Measurements from ENCODE around the gene MAML1. TPM values are rescaled to one million over a fixed set of nuclear protein-coding genes. Genes with fewer than 3 reads are reported as not detected.

Gene MAML1
- total RNA-seq, 3 donors from 2014 or later (not counting 1 experiment from before 2014, with no cell fraction given), result 28.8 to 45.4 (median 37.6) TPM

GRCh38 chr5:179800071-179800695, 67.6 kb downstream of the MAML1 start:
- no peak overlapping the region for H3K4me3 Mint-ChIP-seq
- Histone ChIP-seq H3K27ac (ENCODE audit: low read length) (no peak overlapping the region), H3K36me3 (ENCODE audit: control insufficient read depth, insufficient read depth, low read length) (peaks cover 12% of the 10 kb centered on the region), H3K27me3 (ENCODE audit: control insufficient read depth, insufficient read depth, low read length) (no peaks in the 10 kb centered on the region), H3K4me3 (ENCODE audit: low read length) (no peak overlapping the region), H3K4me1 (ENCODE audit: control insufficient read depth, insufficient read depth, low read length) (peaks cover 45% of the 10 kb centered on the region), H3K9me3 (ENCODE audit: control insufficient read depth, insufficient read depth, low read length) (no peaks in the 10 kb centered on the region)
- TF ChIP-seq, protein P1, sequence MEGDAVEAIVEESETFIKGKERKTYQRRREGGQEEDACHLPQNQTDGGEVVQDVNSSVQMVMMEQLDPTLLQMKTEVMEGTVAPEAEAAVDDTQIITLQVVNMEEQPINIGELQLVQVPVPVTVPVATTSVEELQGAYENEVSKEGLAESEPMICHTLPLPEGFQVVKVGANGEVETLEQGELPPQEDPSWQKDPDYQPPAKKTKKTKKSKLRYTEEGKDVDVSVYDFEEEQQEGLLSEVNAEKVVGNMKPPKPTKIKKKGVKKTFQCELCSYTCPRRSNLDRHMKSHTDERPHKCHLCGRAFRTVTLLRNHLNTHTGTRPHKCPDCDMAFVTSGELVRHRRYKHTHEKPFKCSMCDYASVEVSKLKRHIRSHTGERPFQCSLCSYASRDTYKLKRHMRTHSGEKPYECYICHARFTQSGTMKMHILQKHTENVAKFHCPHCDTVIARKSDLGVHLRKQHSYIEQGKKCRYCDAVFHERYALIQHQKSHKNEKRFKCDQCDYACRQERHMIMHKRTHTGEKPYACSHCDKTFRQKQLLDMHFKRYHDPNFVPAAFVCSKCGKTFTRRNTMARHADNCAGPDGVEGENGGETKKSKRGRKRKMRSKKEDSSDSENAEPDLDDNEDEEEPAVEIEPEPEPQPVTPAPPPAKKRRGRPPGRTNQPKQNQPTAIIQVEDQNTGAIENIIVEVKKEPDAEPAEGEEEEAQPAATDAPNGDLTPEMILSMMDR (IDR thresholded peaks at IDR 0.05), result no peak
- H3K27ac Mint-ChIP-seq, result no peak overlapping the region
- no peaks in the 10 kb centered on the region for H3K27me3 Mint-ChIP-seq (ENCODE audit: low read depth in 2 of 2)
- no peaks in the 10 kb centered on the region for H3K9me3 Mint-ChIP-seq
- DNase-seq, result no peak
- no peak for ATAC-seq
- intact Hi-C loops (cut with micrococcal nuclease), result no loop called here
- WGBS (ENCODE audit: insufficient coverage), result 96% methylated on average over 20 of the region's 21 CpGs
- peaks cover 16 to 33% of the 10 kb centered on the region in 2 donors for H3K4me1 Mint-ChIP-seq
- no peaks in the 10 kb centered on the region for H3K36me3 Mint-ChIP-seq

DNA sequence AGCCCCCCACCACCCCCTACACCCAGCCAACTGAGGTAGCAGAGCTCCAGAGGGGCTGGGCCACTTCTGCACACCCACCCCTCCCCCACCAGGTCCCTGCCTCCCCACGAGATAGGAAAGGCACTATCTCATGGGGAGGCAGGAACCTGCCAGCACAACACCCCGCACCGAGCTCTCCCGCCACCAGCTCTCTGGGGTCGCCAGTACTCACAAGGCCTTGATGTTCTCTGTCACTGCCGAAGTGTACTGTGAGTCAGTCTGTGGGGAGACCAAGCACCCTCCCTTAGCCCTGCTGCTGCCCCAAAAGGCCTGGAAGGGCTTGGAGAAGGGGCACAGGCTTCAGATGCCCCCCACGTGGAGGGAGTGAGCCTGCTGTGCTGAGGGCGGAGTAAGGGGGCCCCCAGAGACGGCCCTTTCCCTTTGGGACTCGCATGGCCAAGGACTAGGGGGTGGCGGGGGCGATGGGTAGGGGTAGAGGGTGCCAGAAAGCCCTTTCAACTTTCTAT, 68.1 kb downstream of the MAML1 start:
- no peak overlapping the region for H3K4me3 ChIP-seq (ENCODE audit: low read length)
- H3K4me1 ChIP-seq (ENCODE audit: control insufficient read depth, insufficient read depth, low read length), result peaks cover 44% of the 10 kb centered on the region
- no peaks in the 10 kb centered on the region for H3K9me3 ChIP-seq (ENCODE audit: control insufficient read depth, insufficient read depth, low read length)
- intact Hi-C loops (cut with micrococcal nuclease), result no loop called here
- H3K27me3 Mint-ChIP-seq (ENCODE audit: low read depth in 2 of 2), result no peaks in the 10 kb centered on the region
- no peaks in the 10 kb centered on the region for H3K27me3 ChIP-seq (ENCODE audit: control insufficient read depth, insufficient read depth, low read length)
- WGBS (ENCODE audit: insufficient coverage), result 87% methylated on average over 12 of the region's 12 CpGs
- peaks cover 19 to 36% of the 10 kb centered on the region in 2 donors for H3K4me1 Mint-ChIP-seq
- DNase-seq (no peak), ATAC-seq (no peak)
- no peak overlapping the region for H3K27ac Mint-ChIP-seq
- H3K27ac ChIP-seq (ENCODE audit: low read length), result no peak overlapping the region
- H3K9me3 Mint-ChIP-seq, result no peaks in the 10 kb centered on the region
- H3K36me3 ChIP-seq (ENCODE audit: control insufficient read depth, insufficient read depth, low read length), result peaks cover 12% of the 10 kb centered on the region
- H3K4me3 Mint-ChIP-seq, result no peak overlapping the region
- H3K36me3 Mint-ChIP-seq, result no peaks in the 10 kb centered on the region
- TF ChIP-seq, protein P1 (IDR thresholded peaks at IDR 0.05), result no peak

GRCh38 chr5:179801304-179802206, 68.9 kb downstream of the MAML1 start:
- Histone ChIP-seq H3K4me3 (ENCODE audit: low read length) (no peak overlapping the region), H3K9me3 (ENCODE audit: control insufficient read depth, insufficient read depth, low read length) (no peaks in the 10 kb centered on the region), H3K27ac (ENCODE audit: low read length) (no peak overlapping the region), H3K36me3 (ENCODE audit: control insufficient read depth, insufficient read depth, low read length) (peaks cover 12% of the 10 kb centered on the region), H3K4me1 (ENCODE audit: control insufficient read depth, insufficient read depth, low read length) (peaks cover 41% of the 10 kb centered on the region), H3K27me3 (ENCODE audit: control insufficient read depth, insufficient read depth, low read length) (no peaks in the 10 kb centered on the region)
- Mint-ChIP-seq H3K9me3 (no peaks in the 10 kb centered on the region), H3K4me1 (peaks cover 19 to 35% of the 10 kb centered on the region in 2 donors), H3K27ac (no peak overlapping the region), H3K27me3 (ENCODE audit: low read depth in 2 of 2) (no peaks in the 10 kb centered on the region), H3K4me3 (peak overlapping the region; percentile 75), H3K36me3 (no peaks in the 10 kb centered on the region)
- TF ChIP-seq, protein P1 (IDR thresholded peaks at IDR 0.05), result peak; percentile 79
- intact Hi-C loops (cut with micrococcal nuclease), result loop anchor here (2.0 kb wide), 3 partner anchors 57 to 289 kb away; partner anchors contain the start of genes MRNIP and TBC1D9B
- ATAC-seq, result peak; percentile 54 to 58 (median 55)
- WGBS (ENCODE audit: insufficient coverage), result 70% methylated on average over 67 of the region's 67 CpGs
- DNase-seq, result peak; percentile 76 to 89
